PC-3 (cell line): Measurements from ENCODE around the gene GRIP2.

ENCODE experiments used
- CTCF ChIP-seq: fragments of 300-600 bp; sonication (generic); conservative IDR thresholded peaks from 2 replicates; pipeline ENCODE4 v1.5.1; 2017; ENCODE audit warnings: antibody characterized with exemption, low read depth, mild to moderate bottlenecking, low read length
- EZH2 ChIP-seq: fragments of 300-600 bp; sonication (generic); IDR thresholded peaks from one replicate; pipeline ENCODE4 v1.6.1; 2017; ENCODE audit warnings: antibody characterized with exemption, mild to moderate bottlenecking, low read length; ENCODE audit not compliant: unreplicated experiment
- EZH2phosphoT487 ChIP-seq: fragments of 300-600 bp; sonication (generic); IDR thresholded peaks from 2 replicates; pipeline ENCODE4 v1.6.1; 2018; ENCODE audit warnings: mild to moderate bottlenecking, antibody characterized with exemption, low read length, borderline replicate concordance

- TF ChIP-seq CTCF: no peak
- TF ChIP-seq EZH2: no peak
- TF ChIP-seq EZH2phosphoT487: no peak
These were observed 41.9 kb upstream of the GRIP2 start for GRCh38 chr3:14582045-14582410.
